PC-3 (cell line): ENCODE data around the gene MPC2.

Source experiments
- EZH2 ChIP-seq: fragments of 300-600 bp; sonication (generic); IDR thresholded peaks from one replicate; pipeline ENCODE4 v1.6.1; 2017; ENCODE audit warnings: antibody characterized with exemption, mild to moderate bottlenecking, low read length; ENCODE audit not compliant: unreplicated experiment
- EZH2phosphoT487 ChIP-seq: fragments of 300-600 bp; sonication (generic); IDR thresholded peaks from 2 replicates; pipeline ENCODE4 v1.6.1; 2018; ENCODE audit warnings: mild to moderate bottlenecking, antibody characterized with exemption, low read length, borderline replicate concordance
- TF ChIP-seq, protein P1 (sequence below): fragments of 300-600 bp; sonication (generic); conservative IDR thresholded peaks from 2 replicates; pipeline ENCODE4 v1.5.1; 2017; ENCODE audit warnings: antibody characterized with exemption, low read depth, mild to moderate bottlenecking, low read length

DNA sequence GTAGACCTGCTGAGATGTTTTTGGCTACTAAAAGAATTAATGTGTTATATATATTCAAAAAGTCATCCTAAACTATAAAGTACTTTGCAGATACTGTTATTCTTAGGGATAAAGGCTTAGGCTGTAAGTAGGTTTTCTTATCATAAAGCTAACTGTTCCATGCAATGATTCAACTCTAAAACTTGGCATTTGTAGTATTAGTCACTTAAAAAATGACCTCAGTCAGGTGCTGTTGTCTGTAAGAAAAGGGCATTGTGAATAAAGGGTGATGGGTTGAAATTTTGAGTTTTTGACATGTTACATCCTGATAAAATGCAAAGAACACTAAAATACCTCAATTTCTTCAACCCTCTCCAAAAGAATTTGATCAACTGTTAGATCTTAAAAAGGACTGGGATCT lies 55.8 kb downstream of the MPC2 start:
- TF ChIP-seq EZH2phosphoT487 (no peak), EZH2 (no peak)
- TF ChIP-seq, protein P1, sequence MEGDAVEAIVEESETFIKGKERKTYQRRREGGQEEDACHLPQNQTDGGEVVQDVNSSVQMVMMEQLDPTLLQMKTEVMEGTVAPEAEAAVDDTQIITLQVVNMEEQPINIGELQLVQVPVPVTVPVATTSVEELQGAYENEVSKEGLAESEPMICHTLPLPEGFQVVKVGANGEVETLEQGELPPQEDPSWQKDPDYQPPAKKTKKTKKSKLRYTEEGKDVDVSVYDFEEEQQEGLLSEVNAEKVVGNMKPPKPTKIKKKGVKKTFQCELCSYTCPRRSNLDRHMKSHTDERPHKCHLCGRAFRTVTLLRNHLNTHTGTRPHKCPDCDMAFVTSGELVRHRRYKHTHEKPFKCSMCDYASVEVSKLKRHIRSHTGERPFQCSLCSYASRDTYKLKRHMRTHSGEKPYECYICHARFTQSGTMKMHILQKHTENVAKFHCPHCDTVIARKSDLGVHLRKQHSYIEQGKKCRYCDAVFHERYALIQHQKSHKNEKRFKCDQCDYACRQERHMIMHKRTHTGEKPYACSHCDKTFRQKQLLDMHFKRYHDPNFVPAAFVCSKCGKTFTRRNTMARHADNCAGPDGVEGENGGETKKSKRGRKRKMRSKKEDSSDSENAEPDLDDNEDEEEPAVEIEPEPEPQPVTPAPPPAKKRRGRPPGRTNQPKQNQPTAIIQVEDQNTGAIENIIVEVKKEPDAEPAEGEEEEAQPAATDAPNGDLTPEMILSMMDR, result no peak
